NCI-H2171 (cell line): Measurements from ENCODE around the gene ST6GALNAC2.
"Not testable (repeated sequence)": the region's sequence is repeated elsewhere in the genome, so short reads cannot be mapped to it uniquely, and the experiment has no call there.

ENCODE experiments used
- DNase-seq: peaks from one replicate; lab custom pipeline; 2025; lab: John Stamatoyannopoulos, UW

The ST6GALNAC2 gene

GRCh38 chr17:76528528-76529223 is 57.0 kb downstream of the ST6GALNAC2 start:
- DNase-seq = no peak

- no peak for DNase-seq
These were observed 57.5 kb downstream of the ST6GALNAC2 start for GRCh38 chr17:76528156-76528527.

- DNase-seq = no peak
These were observed 58.1 kb downstream of the ST6GALNAC2 start for GRCh38 chr17:76527430-76528111.

GRCh38 chr17:76527016-76527415 is 58.6 kb downstream of the ST6GALNAC2 start:
- DNase-seq = not testable (repeated sequence)

GRCh38 chr17:76525513-76525833 is 60.2 kb downstream of the ST6GALNAC2 start:
- DNase-seq = not testable (repeated sequence)

- no peak for DNase-seq
These were observed 60.8 kb downstream of the ST6GALNAC2 start for GRCh38 chr17:76524598-76525512.

GRCh38 chr17:76523084-76524037 is 62.3 kb downstream of the ST6GALNAC2 start:
- DNase-seq = peak; percentile 57

- DNase-seq = not testable (repeated sequence)
These were observed 64.0 kb downstream of the ST6GALNAC2 start for GRCh38 chr17:76521683-76522082.

- no peak for DNase-seq
These were observed 64.4 kb downstream of the ST6GALNAC2 start for GRCh38 chr17:76521262-76521661.

GRCh38 chr17:76519048-76519966 is 66.4 kb downstream of the ST6GALNAC2 start:
- DNase-seq = no peak

- DNase-seq = no peak
These were observed 68.0 kb downstream of the ST6GALNAC2 start for GRCh38 chr17:76517638-76518038.
